Uterus (tissue), 4 donors: ENCODE data around the gene BCAS3. TPM values are rescaled to one million over a fixed set of nuclear protein-coding genes. Genes with fewer than 3 reads are reported as not detected.

Experiments
- DNase-seq, 2 donors: peaks; one replicate each; pipeline ENCODE4 v3.0.0-alpha.2; 2019 to 2020
- H3K27ac ChIP-seq, 2 donors: fragments of 200-600 bp; sonication (generic); 1 replicate in 1 of 2; 2 replicates in 1 of 2; pipeline ENCODE4 v1.5.1; 2016 to 2018
- H3K27me3 ChIP-seq, 2 donors: fragments of 200-600 bp; sonication (generic); one replicate each; pipeline ENCODE4 v1.5.1; 2018 to 2019; ENCODE audit warnings: control low read depth in 1 of 2
- H3K36me3 ChIP-seq, 2 donors: fragments of 200-600 bp; sonication (generic); one replicate each; pipeline ENCODE4 v1.5.1; 2019; ENCODE audit warnings: control low read depth in 1 of 2
- H3K4me1 ChIP-seq, 2 donors: fragments of 200-600 bp; sonication (generic); one replicate each; pipeline ENCODE4 v1.5.1; 2018 to 2019; ENCODE audit warnings: control low read depth in 1 of 2
- H3K4me3 ChIP-seq, 2 donors: fragments of 200-600 bp; sonication (generic); 1 replicate in 1 of 2; 2 replicates in 1 of 2; pipeline ENCODE4 v1.5.1; 2018 to 2019; ENCODE audit warnings: mild to moderate bottlenecking in 1 of 2
- H3K9me3 ChIP-seq, 2 donors: fragments of 200-600 bp; sonication (generic); one replicate each; pipeline ENCODE4 v1.5.1; 2019; ENCODE audit warnings: control low read depth in 1 of 2
- CTCF ChIP-seq, 4 experiments: fragments of 200-600 bp in 2 of 4; fragments of 450-650 bp in 2 of 4; sonication (generic) in 2 of 4; IDR thresholded peaks; one replicate each; pipeline ENCODE4 v1.5.1; 2016 to 2019; ENCODE audit warnings: antibody characterized with exemption in 4 of 4, mild to moderate bottlenecking in 2 of 4, moderate library complexity in 1 of 4
- POLR2A ChIP-seq, 2 donors: fragments of 450-650 bp; IDR thresholded peaks; one replicate each; pipeline ENCODE4 v1.6.1; 2016; ENCODE audit warnings: antibody characterized with exemption in 2 of 2, mild to moderate bottlenecking in 1 of 2, moderate library complexity in 1 of 2
- intact Hi-C: fragments of 100-400 bp; cut with DNase I; formaldehyde crosslinking; loops from one replicate; pipeline ENCODE4 v1.15.1; 2023; ENCODE audit warnings: low total_unique reads
- total RNA-seq, 4 donors: library from RNA; depleted of rRNA in 3 of 4; stranded (reverse); fragments of >200 nt in 3 of 4; gene quantifications; one replicate each; pipeline versions ENCODE4 v1.1.0 to v1.2.4, GENCODE V29; 2014 to 2023
- donor health status: DM: yes; HTN: yes; CAD: no.

Gene BCAS3
- total RNA-seq, 4 donors from 2014 or later, result 42.6 to 147 (median 83.7) TPM

GRCh38 chr17:61017317-61018006 lies 339.8 kb downstream of the BCAS3 start:
- intact Hi-C loops, result no loop called here
- Histone ChIP-seq H3K4me1 (no peaks in the 10 kb centered on the region), H3K27ac (peak overlapping the region in 1 of 2 donors; percentile 12), H3K36me3 (no peaks in the 10 kb centered on the region), H3K27me3 (peaks cover 0 to 4% of the 10 kb centered on the region in 2 donors), H3K9me3 (no peaks in the 10 kb centered on the region), H3K4me3 (no peak overlapping the region)
- no peak for DNase-seq
- no peak for TF ChIP-seq CTCF (IDR thresholded peaks at IDR 0.05)
- TF ChIP-seq POLR2A (IDR thresholded peaks at IDR 0.05), result no peak

GRCh38 chr17:61018938-61019337 lies 341.3 kb downstream of the BCAS3 start:
- Histone ChIP-seq H3K27ac (no peak overlapping the region), H3K4me1 (no peaks in the 10 kb centered on the region), H3K4me3 (no peak overlapping the region), H3K27me3 (peaks cover 0 to 4% of the 10 kb centered on the region in 2 donors), H3K36me3 (no peaks in the 10 kb centered on the region), H3K9me3 (no peaks in the 10 kb centered on the region)
- DNase-seq, result no peak
- TF ChIP-seq CTCF (IDR thresholded peaks at IDR 0.05) (no peak), POLR2A (IDR thresholded peaks at IDR 0.05) (no peak)
- intact Hi-C loops, result no loop called here

GRCh38 chr17:61023996-61024395 lies 346.3 kb downstream of the BCAS3 start:
- Histone ChIP-seq H3K27me3 (peaks cover 0 to 4% of the 10 kb centered on the region in 2 donors), H3K27ac (no peak overlapping the region), H3K9me3 (peaks cover 0 to 6% of the 10 kb centered on the region in 2 donors), H3K36me3 (no peaks in the 10 kb centered on the region), H3K4me1 (no peaks in the 10 kb centered on the region), H3K4me3 (no peak overlapping the region)
- no peak for DNase-seq
- TF ChIP-seq POLR2A (IDR thresholded peaks at IDR 0.05) (no peak), CTCF (IDR thresholded peaks at IDR 0.05) (no peak)
- intact Hi-C loops, result no loop called here

- DNase-seq, result no peak
- no peak for TF ChIP-seq POLR2A (IDR thresholded peaks at IDR 0.05)
- no peak for TF ChIP-seq CTCF (IDR thresholded peaks at IDR 0.05)
- no peaks in the 10 kb centered on the region for H3K4me1 ChIP-seq
- no peaks in the 10 kb centered on the region for H3K36me3 ChIP-seq
- no peak overlapping the region for H3K27ac ChIP-seq
- H3K27me3 ChIP-seq, result no peaks in the 10 kb centered on the region
- intact Hi-C loops, result no loop called here
- H3K9me3 ChIP-seq, result peaks cover 0 to 6% of the 10 kb centered on the region in 2 donors
- no peak overlapping the region for H3K4me3 ChIP-seq
These were observed 349.2 kb downstream of the BCAS3 start for GRCh38 chr17:61026818-61027217.

GRCh38 chr17:61029181-61029580 lies 351.5 kb downstream of the BCAS3 start:
- intact Hi-C loops, result no loop called here
- no peak overlapping the region for H3K4me3 ChIP-seq
- TF ChIP-seq CTCF (IDR thresholded peaks at IDR 0.05) (no peak), POLR2A (IDR thresholded peaks at IDR 0.05) (no peak)
- no peaks in the 10 kb centered on the region for H3K27me3 ChIP-seq
- no peak for DNase-seq
- H3K4me1 ChIP-seq, result no peaks in the 10 kb centered on the region
- no peak overlapping the region for H3K27ac ChIP-seq
- H3K9me3 ChIP-seq, result peaks cover 0 to 6% of the 10 kb centered on the region in 2 donors
- no peaks in the 10 kb centered on the region for H3K36me3 ChIP-seq
